Lower lobe of right lung (tissue), 2 donors: ENCODE measurements around the gene IQGAP2. TPM values are rescaled to one million over a fixed set of nuclear protein-coding genes. Genes with fewer than 3 reads are reported as not detected.

ENCODE experiments used
- ATAC-seq, 2 donors: fragments of 200-7000 bp; cut with Tn5 transposase; one replicate each; pipeline ENCODE4 v1.9.1; 2020 to 2022; ENCODE audit warnings: mild to moderate bottlenecking in 2 of 2, moderate library complexity in 2 of 2
- DNase-seq: peaks from one replicate; pipeline ENCODE4 v3.0.0-alpha.2; 2020
- H3K27ac ChIP-seq: fragments of 200-600 bp; one replicate; pipeline ENCODE4 v1.8.0; 2022
- H3K27me3 ChIP-seq: fragments of 200-600 bp; one replicate; pipeline ENCODE4 v1.8.0; 2022; ENCODE audit warnings: low read depth
- H3K36me3 ChIP-seq: fragments of 200-600 bp; one replicate; pipeline ENCODE4 v1.8.0; 2022; ENCODE audit warnings: mild to moderate bottlenecking
- H3K4me1 ChIP-seq: fragments of 200-600 bp; one replicate; pipeline ENCODE4 v1.8.0; 2022
- H3K4me3 ChIP-seq: fragments of 200-600 bp; one replicate; pipeline ENCODE4 v1.8.0; 2022; ENCODE audit warnings: mild to moderate bottlenecking
- H3K9me3 ChIP-seq: fragments of 200-600 bp; one replicate; pipeline ENCODE4 v1.8.0; 2022
- intact Hi-C: fragments of 100-400 bp; cut with DNase I; formaldehyde crosslinking; loops from one replicate; pipeline ENCODE4 v1.11.0; 2022
- total RNA-seq: library from RNA; stranded (reverse); fragmentation: NEBNext Ultra II Directional; extraction: Animal tissue kit (Norgen Biotek cat#: 25700); gene quantifications from one replicate; pipeline ENCODE4 v1.2.1, GENCODE V29; 2021
- TF ChIP-seq, protein P1 (sequence below): fragments of 200-600 bp; IDR thresholded peaks from one replicate; pipeline ENCODE4 v1.8.0; 2022; ENCODE audit warnings: antibody characterized with exemption, mild to moderate bottlenecking
- donor health status: DM: no; HTN: yes; CAD: no; lungs with severe emphysema.

IQGAP2 gene
- total RNA-seq, 1 donor from 2014 or later = 42.0 TPM

DNA sequence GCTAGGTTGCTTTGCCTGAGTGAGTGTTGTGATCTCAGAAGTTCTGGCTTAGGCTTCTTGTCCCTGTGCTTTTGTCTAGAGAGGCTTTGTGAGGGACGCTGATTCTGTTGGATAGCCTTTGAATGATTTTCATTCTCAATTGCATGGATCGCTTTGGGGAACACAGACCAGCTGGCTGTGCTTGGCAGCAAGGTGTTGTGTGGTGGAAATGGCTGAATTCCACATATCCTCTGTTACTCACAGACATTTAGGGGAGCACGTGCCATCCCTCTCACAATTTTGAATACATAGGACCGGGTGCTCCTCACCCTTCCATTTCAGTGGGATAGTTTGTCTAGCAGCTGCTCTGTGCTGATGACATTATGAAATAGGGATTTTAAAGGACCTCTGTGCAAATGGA lies 76.2 kb downstream of the IQGAP2 start:
- Histone ChIP-seq H3K9me3 (no peaks in the 10 kb centered on the region), H3K4me3 (no peak overlapping the region), H3K27me3 (no peaks in the 10 kb centered on the region), H3K36me3 (no peaks in the 10 kb centered on the region), H3K27ac (no peak overlapping the region), H3K4me1 (no peaks in the 10 kb centered on the region)
- DNase-seq = no peak
- intact Hi-C loops = no loop called here
- no peak for ATAC-seq
- TF ChIP-seq, protein P1, sequence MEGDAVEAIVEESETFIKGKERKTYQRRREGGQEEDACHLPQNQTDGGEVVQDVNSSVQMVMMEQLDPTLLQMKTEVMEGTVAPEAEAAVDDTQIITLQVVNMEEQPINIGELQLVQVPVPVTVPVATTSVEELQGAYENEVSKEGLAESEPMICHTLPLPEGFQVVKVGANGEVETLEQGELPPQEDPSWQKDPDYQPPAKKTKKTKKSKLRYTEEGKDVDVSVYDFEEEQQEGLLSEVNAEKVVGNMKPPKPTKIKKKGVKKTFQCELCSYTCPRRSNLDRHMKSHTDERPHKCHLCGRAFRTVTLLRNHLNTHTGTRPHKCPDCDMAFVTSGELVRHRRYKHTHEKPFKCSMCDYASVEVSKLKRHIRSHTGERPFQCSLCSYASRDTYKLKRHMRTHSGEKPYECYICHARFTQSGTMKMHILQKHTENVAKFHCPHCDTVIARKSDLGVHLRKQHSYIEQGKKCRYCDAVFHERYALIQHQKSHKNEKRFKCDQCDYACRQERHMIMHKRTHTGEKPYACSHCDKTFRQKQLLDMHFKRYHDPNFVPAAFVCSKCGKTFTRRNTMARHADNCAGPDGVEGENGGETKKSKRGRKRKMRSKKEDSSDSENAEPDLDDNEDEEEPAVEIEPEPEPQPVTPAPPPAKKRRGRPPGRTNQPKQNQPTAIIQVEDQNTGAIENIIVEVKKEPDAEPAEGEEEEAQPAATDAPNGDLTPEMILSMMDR = no peak

DNA sequence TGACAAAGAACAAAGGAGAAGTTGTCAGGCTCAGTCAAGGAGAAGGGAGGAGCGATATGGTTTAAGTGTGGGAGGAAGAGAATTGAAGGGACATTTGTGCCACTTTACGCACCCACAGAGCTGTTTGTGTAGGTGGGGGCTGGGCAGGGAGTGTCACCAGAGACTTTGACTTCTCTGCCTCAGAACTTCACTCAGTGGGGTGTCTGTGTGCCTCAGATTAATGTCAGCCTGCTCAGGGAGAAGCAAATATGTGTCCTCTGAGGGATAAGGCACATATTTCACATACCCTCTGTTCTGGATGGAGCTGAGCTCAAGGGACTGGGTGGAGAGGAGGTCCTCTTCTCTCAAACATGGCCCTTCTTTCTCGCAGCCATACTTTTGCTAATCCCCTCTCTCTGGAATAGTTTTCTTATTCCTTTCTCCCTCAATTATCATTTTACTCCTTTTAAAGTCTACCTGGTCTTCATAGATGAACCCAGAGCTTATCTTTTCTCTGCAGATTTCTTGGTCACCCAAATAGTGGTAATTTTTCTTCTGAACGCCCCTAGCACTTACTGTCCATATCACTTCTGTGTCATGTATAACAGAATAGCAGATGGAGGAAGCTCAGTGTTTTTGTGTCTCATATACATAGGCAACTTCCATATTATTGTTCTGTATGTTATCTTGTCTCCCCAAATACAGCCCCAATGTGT lies 77.0 kb downstream of the IQGAP2 start:
- ATAC-seq = peak; percentile 16 to 51
- intact Hi-C loops = no loop called here

DNA sequence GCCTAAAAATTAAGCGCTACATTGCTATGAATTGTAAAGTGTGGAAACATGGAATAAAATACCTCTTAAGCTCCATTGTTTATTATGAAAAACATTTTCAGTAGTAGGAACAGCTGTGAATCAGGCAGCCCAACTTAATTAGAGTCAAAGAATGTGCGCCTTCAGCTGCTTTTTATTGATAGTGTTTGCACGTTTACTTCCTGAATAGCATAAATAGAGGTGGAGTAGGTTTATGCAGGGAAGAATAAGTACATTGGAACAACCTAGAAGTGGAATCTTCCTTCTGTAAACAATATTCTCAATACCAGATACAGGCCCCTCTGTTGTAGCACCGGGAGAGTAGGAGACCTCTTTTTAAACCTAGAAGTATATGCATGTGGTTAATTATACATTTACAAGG lies 79.9 kb downstream of the IQGAP2 start:
- ATAC-seq (no peak), DNase-seq (no peak)
- no peaks in the 10 kb centered on the region for H3K9me3 ChIP-seq
- no peak overlapping the region for H3K27ac ChIP-seq
- H3K27me3 ChIP-seq = no peaks in the 10 kb centered on the region
- no peaks in the 10 kb centered on the region for H3K36me3 ChIP-seq
- TF ChIP-seq, protein P1 = no peak
- intact Hi-C loops = no loop called here
- H3K4me1 ChIP-seq = no peaks in the 10 kb centered on the region
- H3K4me3 ChIP-seq = no peak overlapping the region

More for the DNA sequence above, 77.0 kb downstream of the IQGAP2 start:
- H3K9me3 ChIP-seq = no peaks in the 10 kb centered on the region
- no peak overlapping the region for H3K27ac ChIP-seq
- TF ChIP-seq, protein P1 = no peak
- no peak overlapping the region for H3K4me3 ChIP-seq
- no peaks in the 10 kb centered on the region for H3K4me1 ChIP-seq
- DNase-seq = no peak
- H3K27me3 ChIP-seq = no peaks in the 10 kb centered on the region
- H3K36me3 ChIP-seq = no peaks in the 10 kb centered on the region

DNA sequence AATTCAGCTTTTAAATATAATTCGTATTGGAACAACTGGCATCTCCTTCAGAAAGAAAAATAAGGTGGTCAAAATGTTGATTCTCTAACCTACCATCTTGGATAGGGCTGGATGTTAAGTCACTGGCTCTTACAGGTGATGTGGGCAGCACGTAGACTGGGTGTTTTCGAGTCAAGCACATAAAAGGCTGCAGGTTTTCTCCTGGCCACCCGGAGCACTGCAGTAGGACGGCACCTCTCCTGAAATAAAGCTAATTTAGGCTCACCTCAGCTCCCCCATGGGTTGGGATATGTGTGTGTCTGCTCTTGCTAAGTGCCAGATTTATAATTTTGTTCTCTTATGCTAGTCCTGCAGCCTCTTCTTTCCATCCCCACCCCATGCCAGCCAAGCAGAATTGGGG lies 80.3 kb downstream of the IQGAP2 start:
- ATAC-seq (no peak), DNase-seq (no peak)
- Histone ChIP-seq H3K4me1 (no peaks in the 10 kb centered on the region), H3K27me3 (no peaks in the 10 kb centered on the region), H3K9me3 (no peaks in the 10 kb centered on the region), H3K27ac (no peak overlapping the region), H3K4me3 (no peak overlapping the region), H3K36me3 (no peaks in the 10 kb centered on the region)
- intact Hi-C loops = no loop called here
- TF ChIP-seq, protein P1 = no peak

DNA sequence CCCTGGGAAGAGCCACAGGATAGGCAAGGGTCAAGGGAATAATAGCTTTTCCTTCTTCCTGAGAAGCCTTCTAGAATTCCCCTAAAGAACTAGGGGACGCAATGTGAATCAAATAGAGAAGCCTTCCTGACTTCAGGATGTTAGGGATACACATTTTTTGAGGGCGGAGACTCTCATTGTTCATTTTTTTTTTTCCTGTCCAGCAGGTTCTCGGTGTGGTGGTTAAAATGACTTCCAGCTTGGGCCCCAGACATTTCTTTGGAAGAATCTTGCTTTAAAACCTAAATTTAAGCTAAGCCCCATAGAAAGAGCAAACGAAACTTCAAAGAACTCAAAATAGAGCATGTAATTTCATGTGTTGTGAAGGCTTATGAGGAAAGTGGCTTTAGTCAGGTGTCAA lies 80.8 kb downstream of the IQGAP2 start:
- intact Hi-C loops = no loop called here
- Histone ChIP-seq H3K9me3 (no peaks in the 10 kb centered on the region), H3K4me3 (no peak overlapping the region), H3K4me1 (no peaks in the 10 kb centered on the region), H3K36me3 (no peaks in the 10 kb centered on the region), H3K27ac (no peak overlapping the region), H3K27me3 (no peaks in the 10 kb centered on the region)
- ATAC-seq = no peak
- DNase-seq = no peak
- TF ChIP-seq, protein P1 = no peak
